Suppressor macrophage treated with lipopolysaccharide for 1 hour (primary cell): ENCODE data around the gene KRTAP2-2.
"Not testable (repeated sequence)": the region's sequence is repeated elsewhere in the genome, so short reads cannot be mapped to it uniquely, and the experiment has no call there.

Experiments used
- DNase-seq, 3 donors: peaks; one replicate each; pipeline ENCODE4 v3.0.0-alpha.2; 2020 to 2022

Gene KRTAP2-2

DNA sequence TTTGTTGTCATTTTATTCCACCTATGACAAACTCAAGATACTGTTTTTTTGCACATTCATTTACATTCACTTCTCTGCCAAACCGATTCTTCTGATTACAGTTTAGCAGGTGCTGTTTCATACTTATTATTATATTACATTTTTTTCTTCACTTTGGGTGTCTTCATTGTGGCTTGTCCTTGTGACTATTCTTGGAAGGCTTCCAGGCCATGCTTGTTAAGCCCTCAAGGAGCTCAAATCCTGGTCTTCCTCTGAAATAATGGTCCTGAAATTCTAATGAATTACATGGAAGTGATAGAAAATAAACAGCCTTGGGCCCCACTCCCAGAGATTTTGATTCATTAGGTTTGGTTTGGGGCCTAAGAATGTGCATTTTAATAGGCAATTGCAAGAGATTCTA, 9.3 kb upstream of the KRTAP2-2 start:
- DNase-seq = no peak

DNA sequence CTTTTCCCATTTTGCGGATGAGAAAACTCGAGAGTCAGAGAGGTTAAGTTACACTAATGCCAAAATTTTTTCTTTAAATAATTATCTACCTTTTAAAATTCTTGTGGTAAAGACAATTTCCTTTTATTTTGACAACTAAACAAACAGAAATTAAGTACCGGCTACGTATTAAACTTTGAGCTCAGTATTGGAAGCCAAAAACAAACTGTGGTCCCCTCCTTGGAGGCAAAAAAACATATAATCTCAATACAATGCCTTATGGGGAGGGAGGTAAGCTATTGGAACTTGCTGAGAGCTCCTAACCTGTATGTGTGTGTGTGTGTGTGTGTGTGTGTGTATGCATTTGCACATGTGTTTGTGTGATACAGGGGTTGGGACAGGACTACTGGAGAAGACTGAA, 8.4 kb upstream of the KRTAP2-2 start:
- DNase-seq = no peak

DNA sequence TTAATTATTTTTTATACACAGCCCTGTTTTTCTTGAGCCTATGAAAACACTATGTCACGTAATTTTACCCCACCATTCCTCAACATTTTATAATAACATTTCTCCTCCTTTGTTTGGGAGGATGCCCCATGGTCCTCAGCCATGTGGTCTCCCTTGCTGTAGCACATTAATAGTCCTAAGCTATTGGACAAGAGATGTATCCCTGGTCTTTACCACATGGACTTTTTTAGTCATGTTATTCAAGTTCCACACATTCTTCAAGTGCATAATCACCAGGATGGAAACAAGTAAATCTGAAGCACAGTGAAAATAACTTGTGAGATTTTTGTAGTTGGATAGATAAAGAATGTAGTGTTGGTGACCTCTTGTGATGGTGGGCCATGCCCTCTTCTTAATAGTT, 6.9 kb upstream of the KRTAP2-2 start:
- no peak for DNase-seq

DNA sequence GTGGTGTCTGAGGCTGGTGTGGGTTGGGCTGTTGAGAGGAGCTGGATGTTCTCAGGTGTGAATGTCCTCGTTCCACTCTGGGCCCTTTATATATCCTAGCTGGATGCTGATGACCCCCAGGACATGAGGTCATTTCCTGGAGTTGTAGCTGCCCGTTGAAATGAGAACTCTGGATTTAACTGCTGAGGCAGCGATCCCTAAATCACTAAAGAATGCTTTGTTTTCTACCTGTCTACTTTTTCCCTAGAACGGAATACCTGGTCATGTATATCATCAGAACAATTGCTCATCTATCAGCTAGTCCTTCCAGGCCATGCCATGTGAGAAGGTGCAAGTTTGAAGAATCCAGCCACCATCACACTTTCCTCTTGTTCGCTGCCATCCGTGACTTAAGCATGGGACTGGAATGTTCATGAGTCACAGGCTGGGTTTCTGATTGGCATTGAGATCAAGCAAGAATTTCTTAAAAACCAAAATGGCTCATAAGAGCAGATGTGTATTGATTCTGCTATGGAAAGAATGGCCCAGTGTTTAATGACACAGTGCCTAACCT, 5.1 kb upstream of the KRTAP2-2 start, which contains the start of gene KRTAP2-3:
TSS of gene KRTAP2-3 (minus strand) at position 63 of the 553 bp plus-strand sequence. CDS start 64 bp downstream, outside the sequence.
- no peak for DNase-seq

DNA sequence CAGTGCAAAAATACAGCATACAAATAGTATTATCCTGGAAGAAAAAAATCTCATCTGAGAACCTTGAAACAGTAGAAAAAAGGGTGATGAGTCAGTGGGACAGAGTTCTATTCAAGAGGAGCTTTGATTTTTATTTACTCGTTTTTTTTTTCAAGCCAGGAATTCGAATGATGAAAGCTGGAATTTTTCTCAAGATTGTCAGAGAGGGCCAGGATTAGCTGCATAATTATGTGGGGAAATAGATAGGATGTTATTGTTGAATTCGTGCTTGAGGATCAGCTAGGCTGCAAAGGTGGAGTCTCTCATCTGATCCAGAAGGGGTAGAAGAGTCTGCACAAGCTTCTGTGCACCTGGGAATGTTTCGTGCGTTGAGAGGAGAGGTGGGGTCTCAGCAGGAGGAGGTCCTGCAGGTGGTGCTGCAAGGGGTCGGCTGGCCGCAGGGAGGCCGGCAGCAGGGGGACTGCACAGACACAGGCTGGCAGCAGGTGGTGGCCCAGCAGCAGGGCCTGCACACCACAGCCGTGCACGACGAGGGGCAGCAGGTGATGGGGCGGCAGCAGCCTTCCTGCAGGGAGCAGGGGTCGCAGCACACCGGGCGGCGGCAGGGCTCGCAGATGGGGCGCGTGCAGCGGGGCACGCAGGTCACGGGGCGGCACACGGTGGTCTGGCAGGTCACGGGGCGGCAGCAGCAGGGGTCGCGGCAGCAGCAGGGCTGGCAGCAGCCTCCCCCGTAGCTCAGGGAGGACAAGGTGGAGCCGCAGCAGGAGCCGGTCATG, 4.4 kb upstream of the KRTAP2-2 start:
- DNase-seq = not testable (repeated sequence)

DNA sequence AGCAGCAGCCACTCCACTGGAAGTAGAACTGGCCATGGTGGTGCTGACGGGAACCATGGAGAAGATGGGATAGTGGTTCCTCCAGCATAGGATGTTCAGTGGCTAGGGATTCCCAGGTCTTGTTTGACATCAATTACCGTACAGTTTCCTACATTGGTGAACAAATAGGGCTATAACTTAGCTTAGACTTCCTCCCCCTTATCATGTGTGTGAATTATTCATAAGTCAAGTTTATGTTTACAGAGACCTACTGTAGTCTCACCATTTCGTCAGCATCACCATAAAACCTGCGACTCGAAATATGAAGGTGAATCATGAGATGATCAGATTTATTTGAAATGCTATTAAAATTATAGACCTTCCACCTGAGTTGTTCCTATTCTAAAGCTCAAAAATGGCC, 3.7 kb upstream of the KRTAP2-2 start:
- DNase-seq = no peak

DNA sequence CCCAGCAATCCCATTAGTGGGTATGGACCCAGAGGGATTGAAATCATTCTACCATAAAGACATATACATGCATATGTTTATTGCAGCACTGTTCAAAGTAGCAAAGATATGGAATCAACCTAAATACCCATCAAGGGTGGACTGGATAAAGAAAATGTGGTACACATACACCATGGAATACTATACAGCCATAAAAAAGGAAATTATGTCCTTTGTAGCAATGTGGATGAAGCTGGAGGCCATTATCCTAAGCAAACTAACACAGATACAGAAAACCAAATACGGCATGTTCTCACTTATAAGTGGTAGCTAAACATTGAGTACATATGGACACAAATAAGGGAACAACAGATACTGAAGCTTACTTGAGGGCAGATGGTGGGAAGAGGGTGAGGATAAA, 2.5 kb upstream of the KRTAP2-2 start:
- DNase-seq = no peak

DNA sequence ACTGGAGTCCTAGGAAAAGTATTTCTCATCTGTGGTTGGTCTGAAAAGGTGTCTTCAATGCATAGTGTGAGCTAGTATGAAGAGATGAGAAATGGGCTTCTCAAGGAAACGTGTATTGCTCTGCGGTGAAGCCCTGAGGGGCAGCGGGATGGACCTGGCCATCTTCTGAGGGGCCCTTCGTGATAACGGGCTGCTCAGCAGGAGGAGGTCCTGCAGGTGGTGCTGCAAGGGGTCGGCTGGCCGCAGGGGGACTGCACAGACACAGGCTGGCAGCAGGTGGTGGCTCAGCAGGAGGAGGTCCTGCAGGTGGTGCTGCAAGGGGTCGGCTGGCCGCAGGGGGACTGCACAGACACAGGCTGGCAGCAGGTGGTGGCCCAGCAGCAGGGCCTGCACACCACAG, 474 bp downstream of the KRTAP2-2 start:
- DNase-seq = not testable (repeated sequence)

DNA sequence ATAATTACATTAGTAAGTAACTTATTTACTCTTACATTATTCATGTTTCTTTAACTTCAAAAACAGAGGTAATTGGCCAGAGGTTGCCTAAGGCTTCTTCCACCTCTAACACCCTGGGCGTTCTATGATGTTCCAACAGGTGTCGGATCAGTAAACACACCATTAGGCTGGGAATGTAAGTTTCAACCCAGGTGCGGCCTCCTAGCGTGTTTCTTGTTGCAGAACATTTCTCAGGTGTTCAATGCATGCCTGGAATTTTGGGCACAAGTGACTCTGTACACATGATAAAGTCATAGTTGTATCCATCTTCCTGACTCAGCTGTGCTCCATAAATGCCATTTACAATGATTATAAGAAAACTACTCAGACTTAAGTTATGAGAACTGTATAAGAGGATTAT, 1.0 kb downstream of the KRTAP2-2 start:
- no peak for DNase-seq

DNA sequence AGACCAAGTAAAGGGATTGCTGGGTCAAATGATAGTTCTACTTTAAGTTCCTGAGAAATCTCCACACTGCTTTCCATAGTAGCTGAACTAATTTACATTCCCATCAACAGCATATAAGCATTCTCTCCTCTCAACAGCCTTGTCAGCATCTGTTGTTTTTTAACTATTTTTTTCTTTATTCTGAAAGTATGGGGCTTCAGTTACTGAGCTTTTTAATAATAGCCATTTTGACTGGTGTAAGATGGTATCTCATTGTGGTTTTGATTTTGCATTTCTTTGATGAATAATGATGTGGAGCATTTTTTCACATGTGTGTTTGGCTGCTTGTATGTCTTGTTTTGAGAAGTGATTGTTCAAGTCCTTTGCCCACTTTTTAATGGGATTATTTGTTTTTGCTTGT, 2.5 kb downstream of the KRTAP2-2 start:
- no peak for DNase-seq

DNA sequence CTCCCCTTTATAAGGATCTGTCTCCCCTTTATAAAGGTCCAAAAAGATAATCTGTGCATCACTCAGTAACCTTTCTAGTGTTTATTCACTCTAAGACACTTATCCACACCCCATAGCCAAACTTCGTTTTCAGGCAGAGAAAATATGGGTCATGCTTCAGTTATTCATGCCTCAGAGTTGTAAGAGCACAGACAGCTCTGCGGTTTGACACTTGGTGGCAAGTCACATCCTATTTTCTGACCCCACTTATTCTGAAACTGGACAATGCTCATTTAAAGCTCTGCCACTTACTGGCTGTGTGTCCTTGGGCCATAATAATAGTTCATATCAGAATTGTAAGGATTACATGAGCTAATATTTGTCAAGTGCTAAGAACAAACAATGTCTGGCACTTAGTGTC, 5.9 kb downstream of the KRTAP2-2 start:
- no peak for DNase-seq

DNA sequence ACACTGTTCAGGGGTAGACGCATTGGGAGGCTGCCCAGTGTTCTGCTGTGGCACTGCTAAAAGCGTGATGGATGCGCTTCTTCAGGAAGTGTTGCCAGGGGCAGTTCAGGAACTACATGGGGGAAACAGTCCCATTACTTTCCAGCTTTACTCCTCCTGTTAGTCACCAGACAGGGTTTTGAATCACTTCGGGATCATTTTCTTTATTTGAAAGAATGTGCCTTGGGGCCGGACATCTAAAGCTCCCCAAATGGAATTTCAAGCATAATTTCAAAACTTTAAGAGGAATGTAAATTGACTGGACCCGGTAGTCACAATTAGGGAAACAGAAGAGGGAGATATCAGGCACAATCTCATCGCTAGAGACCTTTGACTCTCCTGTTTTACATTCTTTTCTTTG, 6.6 kb downstream of the KRTAP2-2 start:
- no peak for DNase-seq

DNA sequence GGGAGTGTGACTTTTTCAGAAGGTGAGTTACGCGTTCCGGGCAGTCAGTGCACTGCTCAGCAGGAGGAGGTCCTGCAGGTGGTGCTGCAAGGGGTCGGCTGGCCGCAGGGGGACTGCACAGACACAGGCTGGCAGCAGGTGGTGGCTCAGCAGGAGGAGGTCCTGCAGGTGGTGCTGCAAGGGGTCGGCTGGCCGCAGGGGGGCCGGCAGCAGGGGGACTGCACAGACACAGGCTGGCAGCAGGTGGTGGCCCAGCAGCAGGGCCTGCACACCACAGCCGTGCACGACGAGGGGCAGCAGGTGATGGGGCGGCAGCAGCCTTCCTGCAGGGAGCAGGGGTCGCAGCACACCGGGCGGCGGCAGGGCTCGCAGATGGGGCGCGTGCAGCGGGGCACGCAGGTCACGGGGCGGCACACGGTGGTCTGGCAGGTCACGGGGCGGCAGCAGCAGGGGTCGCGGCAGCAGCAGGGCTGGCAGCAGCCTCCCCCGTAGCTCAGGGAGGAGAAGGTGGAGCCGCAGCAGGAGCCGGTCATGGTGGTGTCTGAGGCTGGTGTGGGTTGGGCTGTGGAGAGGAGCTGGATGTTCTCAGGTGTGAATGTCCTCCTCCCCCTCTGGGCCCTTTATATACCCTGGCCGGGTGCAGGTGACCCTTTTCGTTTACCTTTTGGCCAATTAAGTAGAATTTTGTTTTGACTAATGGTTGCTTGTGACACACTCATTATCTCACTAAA, 8.1 kb downstream of the KRTAP2-2 start, which contains the start of gene KRTAP2-1:
TSS of gene KRTAP2-1 (minus strand) at position 582 of the 731 bp plus-strand sequence. CDS start at position 533, 49 bp downstream.
- DNase-seq = not testable (repeated sequence)

DNA sequence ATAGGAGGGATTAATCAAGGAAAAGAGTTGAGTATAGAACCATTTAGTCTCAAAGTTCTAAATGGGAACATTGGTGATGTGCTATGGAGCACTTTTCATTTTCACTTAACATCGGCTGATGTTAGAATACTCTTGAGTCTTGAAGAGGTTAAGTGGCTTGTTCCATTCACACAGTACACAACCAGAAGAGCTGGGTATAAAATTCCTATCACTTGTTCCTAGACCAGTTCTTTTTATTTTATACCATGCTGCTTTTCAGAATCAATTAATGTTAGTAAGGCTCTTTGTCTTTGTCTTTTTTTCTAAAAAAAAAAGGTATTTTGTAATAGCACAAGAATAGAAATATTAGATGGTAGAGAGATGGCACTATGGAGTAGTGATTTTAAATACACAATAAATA, 12.1 kb downstream of the KRTAP2-2 start:
- DNase-seq = no peak

DNA sequence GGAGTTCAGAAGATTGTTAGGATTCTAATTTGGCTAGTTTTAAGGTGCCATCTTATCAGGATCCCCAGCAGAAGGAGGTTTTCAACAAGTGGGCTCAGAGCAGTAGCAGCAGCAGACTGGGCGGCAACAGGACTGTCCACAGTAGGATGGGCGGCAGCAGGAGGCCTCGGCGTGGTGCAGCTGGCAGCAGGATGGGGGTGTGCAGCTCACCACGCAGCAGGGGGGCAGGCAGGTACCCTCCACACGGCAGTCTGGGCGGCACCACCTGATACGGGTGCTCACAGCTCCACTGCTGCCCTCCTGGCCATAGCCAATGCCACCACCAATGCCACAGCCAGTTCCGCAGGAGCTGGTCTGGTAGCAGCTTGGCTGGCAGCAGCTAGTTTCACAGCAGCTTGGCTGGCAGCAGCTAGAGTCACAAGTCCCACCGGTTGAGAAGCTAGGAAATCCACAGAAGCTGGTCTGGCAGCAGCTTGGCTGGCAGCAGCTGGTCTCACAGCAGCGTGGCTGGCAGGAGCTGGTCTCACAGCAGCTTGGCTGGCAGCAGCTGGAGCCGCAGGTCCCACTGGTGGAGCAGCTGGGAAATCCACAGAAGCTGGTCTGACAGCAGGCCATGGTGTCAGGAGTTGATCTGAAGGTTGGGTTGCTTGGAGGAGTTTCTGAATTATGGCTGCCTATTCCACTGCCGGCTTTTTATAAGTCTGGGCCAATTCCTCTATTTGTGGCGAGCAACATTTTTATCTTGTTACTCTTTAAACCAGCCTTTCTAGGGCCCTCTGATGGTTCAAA, 14.1 kb downstream of the KRTAP2-2 start, which contains the start of gene KRTAP1-1:
TSS of gene KRTAP1-1 (minus strand) at position 668 of the 789 bp plus-strand sequence. CDS start at position 615, 53 bp downstream.
- DNase-seq = not testable (repeated sequence)

DNA sequence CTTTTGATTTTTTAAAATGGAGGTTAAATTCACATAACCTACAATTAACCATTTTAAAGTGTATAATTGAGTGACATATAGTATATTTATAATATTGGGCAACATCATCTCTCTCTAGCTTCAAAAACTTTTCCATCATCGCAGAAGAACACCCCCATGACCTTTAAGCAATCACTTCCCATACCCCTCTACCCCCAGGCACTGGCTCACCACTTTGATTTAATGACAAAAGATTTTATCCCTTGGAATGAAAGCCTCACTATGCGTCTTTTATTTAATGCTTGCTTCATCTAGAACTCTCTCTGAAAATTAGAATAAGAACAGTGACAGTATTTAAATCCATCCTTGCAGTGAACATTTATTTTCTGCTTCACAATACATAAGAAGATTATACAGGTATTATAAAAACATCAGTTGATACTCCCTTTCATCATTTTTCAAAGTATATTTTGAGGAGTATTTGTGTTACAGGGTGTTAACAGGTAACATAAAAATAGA, 17.1 kb downstream of the KRTAP2-2 start:
- no peak for DNase-seq

DNA sequence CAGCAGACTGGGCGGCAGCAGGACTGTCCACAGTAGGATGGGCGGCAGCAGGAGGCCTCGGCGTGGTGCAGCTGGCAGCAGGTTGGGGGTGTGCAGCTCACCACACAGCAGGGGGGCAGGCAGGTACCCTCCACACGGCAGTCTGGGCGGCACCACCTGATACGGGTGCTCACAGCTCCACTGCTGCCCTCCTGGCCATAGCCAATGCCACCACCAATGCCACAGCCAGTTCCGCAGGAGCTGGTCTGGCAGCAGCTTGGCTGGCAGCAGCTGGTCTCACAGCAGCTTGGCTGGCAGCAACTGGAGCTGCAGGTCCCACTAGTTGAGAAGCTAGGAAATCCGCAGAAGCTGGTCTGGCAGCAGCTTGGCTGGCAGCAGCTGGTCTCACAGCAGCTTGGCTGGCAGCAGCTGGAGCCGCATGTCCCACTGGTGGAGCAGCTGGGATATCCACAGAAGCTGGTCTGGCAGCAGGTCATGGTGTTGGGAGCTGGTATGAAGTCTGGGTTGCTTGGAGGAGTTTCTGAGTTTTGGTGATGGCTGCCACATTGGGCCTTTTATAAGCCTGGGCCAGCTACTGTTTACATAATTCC, 20.6 kb downstream of the KRTAP2-2 start, which contains the start of gene KRTAP1-3:
TSS of gene KRTAP1-3 (minus strand) at position 529 of the 590 bp plus-strand sequence. CDS start at position 476, 53 bp downstream.
- not testable (repeated sequence) for DNase-seq

DNA sequence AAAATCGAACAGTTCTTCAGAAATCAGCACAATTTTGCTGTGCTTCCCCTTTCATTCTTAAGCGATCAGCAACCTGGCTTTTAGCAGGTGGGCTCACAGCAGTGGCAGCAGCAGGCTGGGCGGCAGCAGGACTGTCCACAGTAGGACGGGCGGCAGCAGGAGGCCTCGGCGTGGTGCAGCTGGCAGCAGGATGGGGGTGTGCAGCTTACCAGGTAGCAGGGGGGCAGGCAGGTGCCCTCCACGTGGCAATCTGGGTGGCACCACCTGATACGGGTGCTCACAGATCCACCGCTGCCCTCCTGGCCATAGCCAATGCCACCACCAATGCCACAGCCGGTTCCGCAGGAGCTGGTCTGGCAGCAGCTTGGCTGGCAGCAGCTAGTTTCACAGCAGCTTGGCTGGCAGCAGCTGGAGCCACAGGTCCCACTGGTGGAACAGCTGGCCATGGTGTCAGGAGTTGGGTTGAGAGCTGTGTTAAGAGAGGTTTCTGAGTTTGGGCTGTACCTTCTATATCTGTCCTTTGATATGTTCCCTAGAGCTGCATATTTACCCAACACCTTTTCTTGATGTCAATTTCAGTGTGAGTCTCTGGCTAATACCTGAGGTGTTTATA, 25.3 kb downstream of the KRTAP2-2 start, which contains the start of gene KRTAP1-4:
TSS of gene KRTAP1-4 (minus strand) at position 563 of the 613 bp plus-strand sequence. CDS start at position 446, 117 bp downstream.
- no peak for DNase-seq

DNA sequence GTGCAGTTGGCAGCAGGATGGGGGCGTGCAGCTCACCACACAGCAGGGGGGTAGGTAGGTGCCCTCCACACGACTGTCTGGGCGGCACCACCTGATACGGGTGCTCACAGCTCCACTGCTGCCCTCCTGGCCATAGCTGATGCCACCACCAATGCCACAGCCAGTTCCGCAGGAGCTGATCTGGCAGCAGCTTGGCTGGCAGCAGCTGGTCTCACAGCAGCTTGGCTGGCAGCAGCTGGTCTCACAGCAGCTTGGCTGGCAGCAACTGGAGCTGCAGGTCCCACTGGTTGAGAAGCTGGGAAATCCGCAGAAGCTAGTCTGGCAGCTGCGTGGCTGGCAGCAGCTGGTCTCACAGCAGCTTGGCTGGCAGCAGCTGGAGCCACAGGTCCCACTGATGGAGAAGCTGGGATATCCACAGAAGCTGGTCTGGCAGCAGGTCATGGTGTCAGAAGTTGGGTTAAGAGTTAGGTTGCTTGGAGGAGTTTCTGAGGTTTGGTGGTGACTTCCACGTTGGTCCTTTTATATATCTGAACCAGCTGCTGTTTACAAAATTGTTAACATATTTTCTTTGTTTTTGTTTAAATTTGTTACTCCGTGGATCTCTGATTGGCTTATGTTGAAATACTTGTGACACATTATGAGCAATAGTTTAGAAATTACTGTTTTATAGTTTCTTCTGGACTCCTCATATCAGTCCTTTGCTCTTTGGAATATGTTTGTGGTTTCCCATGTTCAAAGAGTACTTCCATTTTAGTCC, 28.1 kb downstream of the KRTAP2-2 start, which contains the start of gene KRTAP1-5:
TSS of gene KRTAP1-5 (minus strand) at position 494 of the 757 bp plus-strand sequence. CDS start at position 441, 53 bp downstream.
- no peak for DNase-seq

DNA sequence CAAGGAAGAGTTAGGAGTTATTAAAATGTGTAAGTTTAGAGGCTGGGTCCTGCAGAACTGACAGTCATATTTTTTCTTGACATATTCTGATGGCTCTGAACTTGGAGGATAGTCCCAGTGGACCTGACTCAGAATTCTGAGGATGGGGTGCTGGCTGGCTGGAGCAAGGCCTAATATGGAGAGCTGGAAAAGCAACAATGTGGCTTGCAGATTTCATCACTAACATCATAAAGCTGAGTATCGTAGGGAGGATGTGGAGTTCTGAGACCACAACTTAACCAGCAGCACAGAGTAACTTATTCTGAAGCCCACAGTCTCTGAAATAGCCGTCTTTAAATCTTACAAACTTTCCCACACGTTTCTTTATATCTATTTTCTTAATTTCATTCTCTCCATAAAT, 30.3 kb downstream of the KRTAP2-2 start:
- DNase-seq = no peak
